ENCODE data around the gene HMSD. TPM values are rescaled to one million over a fixed set of nuclear protein-coding genes. Genes with fewer than 3 reads are reported as not detected.

The HMSD gene
- total and polyA plus RNA-seq, 9 donors: 0.12 to 0.51 (median 0.18) TPM; not detected in 6

DNA sequence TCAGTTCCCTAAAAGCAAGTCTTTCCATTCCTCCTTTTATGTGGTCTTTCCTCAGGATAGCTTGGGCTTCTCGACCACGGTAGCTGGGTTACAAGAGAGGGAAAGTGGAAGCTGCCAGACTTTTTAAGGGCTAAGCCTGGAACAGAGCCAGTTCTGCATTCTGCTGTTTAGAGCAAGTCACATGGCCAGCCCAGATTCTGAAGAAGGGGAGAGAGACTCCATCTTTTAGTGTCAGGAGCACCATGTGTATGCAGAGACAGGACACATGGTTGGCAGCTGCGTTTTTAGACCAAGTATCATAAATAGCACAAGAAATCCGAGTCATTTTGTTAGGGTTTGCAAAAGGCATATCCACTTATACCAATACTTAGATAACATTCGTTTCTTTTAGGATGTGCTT is 4.7 kb downstream of the HMSD start:
- H3K27me3 ChIP-seq (ENCODE audit: control insufficient read depth, insufficient read depth, low read length): peaks cover 6% of the 10 kb centered on the region
- no CpG with 5 or more reads among the region's 5 CpGs for WGBS (ENCODE audit: insufficient coverage)

DNA sequence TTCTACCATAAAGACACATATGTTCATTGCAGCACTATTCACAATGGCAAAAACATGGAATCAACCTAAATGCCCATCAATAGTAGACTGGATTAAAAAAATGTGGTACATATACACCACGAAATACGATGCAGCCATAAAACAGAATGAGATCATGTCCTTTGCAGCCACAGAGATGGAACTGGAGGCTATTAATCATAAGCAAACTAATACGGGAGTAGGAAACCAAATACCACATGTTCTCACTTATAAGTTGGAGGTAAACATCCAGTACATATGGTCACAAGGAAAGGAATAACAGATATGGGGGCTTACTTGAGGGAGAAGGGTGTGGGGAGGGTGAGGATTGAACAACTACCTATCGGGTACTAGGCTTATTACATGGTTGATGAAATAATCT is 7.7 kb downstream of the HMSD start:
- no CpG with 5 or more reads among the region's 4 CpGs for WGBS (ENCODE audit: insufficient coverage)
- Histone ChIP-seq H3K4me3 (ENCODE audit: low read length) (no peak overlapping the region), H3K4me1 (ENCODE audit: control insufficient read depth, insufficient read depth, low read length) (no peaks in the 10 kb centered on the region), H3K27me3 (ENCODE audit: control insufficient read depth, insufficient read depth, low read length) (peaks cover 3% of the 10 kb centered on the region), H3K27ac (ENCODE audit: low read length) (no peak overlapping the region), H3K9me3 (replicated peaks; ENCODE audit: control insufficient read depth, low read depth, low read length) (no peaks in the 10 kb centered on the region), H3K36me3 (ENCODE audit: control insufficient read depth, insufficient read depth, low read length) (no peaks in the 10 kb centered on the region)
- DNase-seq: no peak

More for the DNA sequence above, 4.7 kb downstream of the HMSD start:
- Histone ChIP-seq H3K4me3 (ENCODE audit: low read length) (no peak overlapping the region), H3K4me1 (ENCODE audit: control insufficient read depth, insufficient read depth, low read length) (peaks cover 5% of the 10 kb centered on the region), H3K9me3 (replicated peaks; ENCODE audit: control insufficient read depth, low read depth, low read length) (no peaks in the 10 kb centered on the region), H3K27ac (ENCODE audit: low read length) (no peak overlapping the region), H3K36me3 (ENCODE audit: control insufficient read depth, insufficient read depth, low read length) (no peaks in the 10 kb centered on the region)
- DNase-seq: peak; percentile 29

DNA sequence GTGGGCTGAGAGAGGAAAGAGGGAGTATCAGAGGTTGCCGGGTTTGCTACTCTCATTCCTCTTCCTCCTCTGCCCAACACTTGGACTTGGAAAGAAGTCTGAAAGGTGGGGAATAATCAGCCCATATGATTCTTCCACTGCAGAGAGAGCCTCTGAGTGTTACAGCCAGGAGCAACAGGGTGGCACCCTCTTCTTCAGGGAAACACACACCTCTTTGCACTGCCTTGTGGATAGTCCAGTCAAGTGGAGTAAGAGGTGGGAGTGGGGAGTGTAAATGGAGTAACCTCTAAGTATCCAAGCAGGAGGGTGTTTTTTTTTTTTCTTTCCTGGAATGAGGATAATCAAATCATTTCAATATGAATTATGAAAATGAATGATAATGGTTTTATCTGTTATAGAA is 11.8 kb downstream of the HMSD start:
- no peaks in the 10 kb centered on the region for H3K4me1 ChIP-seq (ENCODE audit: control insufficient read depth, insufficient read depth, low read length)
- peaks cover 9% of the 10 kb centered on the region for H3K27me3 ChIP-seq (ENCODE audit: control insufficient read depth, insufficient read depth, low read length)
- no peak overlapping the region for H3K27ac ChIP-seq (ENCODE audit: low read length)
- H3K4me3 ChIP-seq (ENCODE audit: low read length): no peak overlapping the region
- no peaks in the 10 kb centered on the region for H3K36me3 ChIP-seq (ENCODE audit: control insufficient read depth, insufficient read depth, low read length)
- H3K9me3 ChIP-seq (replicated peaks; ENCODE audit: control insufficient read depth, low read depth, low read length): no peaks in the 10 kb centered on the region
- no peak for DNase-seq
- no CpG with 5 or more reads among the region's 1 CpG for WGBS (ENCODE audit: insufficient coverage)

DNA sequence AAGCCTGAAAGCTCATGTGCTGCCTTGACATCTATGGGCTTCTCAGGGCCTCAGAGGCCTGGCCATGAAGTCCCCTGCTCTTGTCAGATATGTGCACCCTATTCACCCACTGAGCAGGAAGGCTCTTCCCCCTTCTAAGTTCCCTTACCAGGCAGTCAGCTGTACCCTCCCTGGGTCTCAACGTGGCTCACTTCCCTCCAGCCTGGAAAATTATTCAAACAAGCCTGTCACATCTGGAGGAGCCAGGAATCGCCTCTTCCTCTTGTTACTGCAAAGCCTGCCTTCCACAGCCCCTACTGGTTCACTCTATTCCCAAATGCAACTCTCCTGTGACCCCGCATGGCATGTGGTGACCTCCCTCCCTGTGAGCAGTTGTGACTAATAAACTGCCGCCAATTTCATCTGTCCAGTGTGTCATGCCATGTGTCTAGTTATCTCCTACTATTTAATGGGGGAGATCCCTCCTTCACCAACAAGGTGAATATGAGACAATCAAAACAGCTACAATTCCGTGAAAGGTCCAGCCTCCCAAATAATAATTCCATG is 12.4 kb downstream of the HMSD start:
- WGBS (ENCODE audit: insufficient coverage): 47% methylated on average over 2 of the region's 5 CpGs
- H3K4me3 ChIP-seq (ENCODE audit: low read length): no peak overlapping the region
- peak; percentile 34 for DNase-seq
- H3K4me1 ChIP-seq (ENCODE audit: control insufficient read depth, insufficient read depth, low read length): no peaks in the 10 kb centered on the region
- H3K36me3 ChIP-seq (ENCODE audit: control insufficient read depth, insufficient read depth, low read length): no peaks in the 10 kb centered on the region
- peaks cover 10% of the 10 kb centered on the region for H3K27me3 ChIP-seq (ENCODE audit: control insufficient read depth, insufficient read depth, low read length)
- no peaks in the 10 kb centered on the region for H3K9me3 ChIP-seq (replicated peaks; ENCODE audit: control insufficient read depth, low read depth, low read length)
- H3K27ac ChIP-seq (ENCODE audit: low read length): no peak overlapping the region

DNA sequence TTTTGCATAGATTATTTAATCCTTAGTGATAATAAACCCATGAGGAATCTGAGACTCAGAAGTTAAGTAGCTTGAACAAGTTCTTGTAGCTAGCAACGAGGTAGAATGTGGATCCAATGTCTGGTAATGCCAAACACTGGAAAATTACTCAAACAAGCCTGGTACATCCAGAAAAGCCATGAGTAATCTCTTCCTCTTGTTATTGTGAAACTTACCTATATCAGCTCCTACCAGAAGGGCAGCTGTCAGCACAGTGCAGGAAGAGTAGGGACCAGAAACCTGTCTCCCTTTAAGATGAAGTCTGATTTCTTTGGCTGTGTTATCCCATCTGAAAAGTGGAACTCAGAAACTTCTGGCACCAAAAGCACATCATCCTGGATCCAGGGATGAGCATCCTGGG is 13.0 kb downstream of the HMSD start:
- H3K4me3 ChIP-seq (ENCODE audit: low read length): no peak overlapping the region
- DNase-seq: no peak
- no peak overlapping the region for H3K27ac ChIP-seq (ENCODE audit: low read length)
- no CpG with 5 or more reads among the region's 1 CpG for WGBS (ENCODE audit: insufficient coverage)
- peaks cover 10% of the 10 kb centered on the region for H3K27me3 ChIP-seq (ENCODE audit: control insufficient read depth, insufficient read depth, low read length)
- H3K9me3 ChIP-seq (replicated peaks; ENCODE audit: control insufficient read depth, low read depth, low read length): no peaks in the 10 kb centered on the region
- H3K4me1 ChIP-seq (ENCODE audit: control insufficient read depth, insufficient read depth, low read length): no peaks in the 10 kb centered on the region
- H3K36me3 ChIP-seq (ENCODE audit: control insufficient read depth, insufficient read depth, low read length): no peaks in the 10 kb centered on the region

DNA sequence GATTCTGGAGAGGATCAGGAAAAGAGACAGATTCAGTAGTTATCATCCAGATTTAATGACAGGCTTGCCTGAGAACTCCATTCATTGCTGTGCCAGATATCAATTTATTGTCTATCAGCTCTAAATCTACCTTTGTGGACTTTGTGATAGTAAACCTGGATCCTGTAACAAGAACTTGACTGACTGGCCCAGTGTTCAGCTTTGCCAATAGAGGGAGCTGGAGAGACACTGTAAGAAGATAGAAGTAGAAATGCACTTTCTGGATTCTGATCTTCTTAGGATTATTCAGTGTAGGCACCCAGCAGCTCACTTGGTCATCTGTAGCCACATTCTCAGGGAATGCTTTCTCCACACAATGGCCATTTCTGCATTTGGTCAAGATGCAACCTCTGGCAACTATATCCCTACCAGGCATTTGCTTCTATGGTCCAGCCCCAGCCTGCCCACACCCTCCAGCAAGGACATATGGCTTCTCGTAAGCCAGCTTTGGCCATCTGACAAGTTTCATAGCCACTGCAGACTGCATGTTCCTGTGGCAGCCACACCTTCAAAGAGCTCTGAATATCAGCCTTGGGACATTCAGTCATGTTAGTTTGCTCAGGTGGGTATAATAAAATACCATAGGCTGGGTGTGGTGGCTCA is 14.6 kb downstream of the HMSD start:
- H3K9me3 ChIP-seq (replicated peaks; ENCODE audit: control insufficient read depth, low read depth, low read length): no peaks in the 10 kb centered on the region
- no peaks in the 10 kb centered on the region for H3K36me3 ChIP-seq (ENCODE audit: control insufficient read depth, insufficient read depth, low read length)
- no peaks in the 10 kb centered on the region for H3K4me1 ChIP-seq (ENCODE audit: control insufficient read depth, insufficient read depth, low read length)
- DNase-seq: peak; percentile 39
- H3K4me3 ChIP-seq (ENCODE audit: low read length): no peak overlapping the region
- peaks cover 10% of the 10 kb centered on the region for H3K27me3 ChIP-seq (ENCODE audit: control insufficient read depth, insufficient read depth, low read length)
- 80% methylated on average over 1 of the region's 1 CpG for WGBS (ENCODE audit: insufficient coverage)
- no peak overlapping the region for H3K27ac ChIP-seq (ENCODE audit: low read length)

DNA sequence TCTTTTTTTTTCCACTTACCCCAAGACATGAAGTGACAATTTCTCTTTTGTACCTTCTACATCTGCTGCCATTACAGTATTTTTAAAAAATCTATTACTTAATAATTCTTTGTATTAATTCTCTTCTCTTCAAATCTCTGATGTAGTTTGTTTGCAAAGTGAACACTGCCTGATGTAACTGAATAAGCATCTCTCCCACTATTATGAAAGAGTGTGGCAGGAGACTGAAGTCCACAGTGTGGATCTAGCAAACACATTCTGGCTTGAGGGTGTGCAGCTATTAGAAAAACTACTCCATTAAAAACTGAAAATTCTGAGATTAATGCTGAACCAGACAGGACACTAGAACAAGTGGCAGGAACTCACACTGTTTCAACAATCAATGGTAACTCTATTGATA is 15.8 kb downstream of the HMSD start:
- Histone ChIP-seq H3K4me1 (ENCODE audit: control insufficient read depth, insufficient read depth, low read length) (peaks cover 3% of the 10 kb centered on the region), H3K9me3 (replicated peaks; ENCODE audit: control insufficient read depth, low read depth, low read length) (no peaks in the 10 kb centered on the region), H3K36me3 (ENCODE audit: control insufficient read depth, insufficient read depth, low read length) (no peaks in the 10 kb centered on the region), H3K27ac (ENCODE audit: low read length) (no peak overlapping the region), H3K27me3 (ENCODE audit: control insufficient read depth, insufficient read depth, low read length) (peaks cover 10% of the 10 kb centered on the region), H3K4me3 (ENCODE audit: low read length) (no peak overlapping the region)
- DNase-seq: no peak

DNA sequence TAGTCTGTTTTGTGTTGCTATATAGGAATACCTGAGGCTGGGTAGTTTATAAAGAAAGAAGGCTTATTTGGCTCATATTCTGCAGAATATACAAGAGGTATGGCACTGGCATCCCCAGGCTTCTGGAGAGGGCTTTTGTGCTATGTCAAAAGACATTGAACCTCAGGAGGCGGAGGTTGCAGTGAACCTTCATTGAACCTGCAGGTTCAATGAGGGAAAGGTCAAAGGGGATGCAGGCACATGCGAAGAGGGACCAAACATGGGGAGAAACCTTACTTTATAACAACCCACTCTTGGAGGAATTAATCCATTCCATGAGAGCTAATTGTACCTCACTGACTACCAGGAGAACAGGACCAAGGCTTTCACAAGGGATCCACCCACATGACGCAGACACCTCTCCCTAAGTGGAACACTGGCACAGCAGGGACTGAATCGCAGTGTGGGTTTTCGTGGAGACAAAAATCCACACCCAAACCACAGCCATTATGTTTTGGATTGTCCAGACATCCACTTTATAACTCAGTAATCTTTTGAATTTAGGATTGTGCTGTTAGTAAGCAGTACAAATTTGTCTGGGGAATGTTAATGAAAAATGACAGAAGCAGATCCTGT is 16.7 kb downstream of the HMSD start:
- Histone ChIP-seq H3K27ac (ENCODE audit: low read length) (no peak overlapping the region), H3K27me3 (ENCODE audit: control insufficient read depth, insufficient read depth, low read length) (peaks cover 7% of the 10 kb centered on the region), H3K9me3 (replicated peaks; ENCODE audit: control insufficient read depth, low read depth, low read length) (no peaks in the 10 kb centered on the region), H3K4me1 (ENCODE audit: control insufficient read depth, insufficient read depth, low read length) (peaks cover 7% of the 10 kb centered on the region), H3K36me3 (ENCODE audit: control insufficient read depth, insufficient read depth, low read length) (no peaks in the 10 kb centered on the region), H3K4me3 (ENCODE audit: low read length) (no peak overlapping the region)
- DNase-seq: no peak
- WGBS (ENCODE audit: insufficient coverage): no CpG with 5 or more reads among the region's 5 CpGs

DNA sequence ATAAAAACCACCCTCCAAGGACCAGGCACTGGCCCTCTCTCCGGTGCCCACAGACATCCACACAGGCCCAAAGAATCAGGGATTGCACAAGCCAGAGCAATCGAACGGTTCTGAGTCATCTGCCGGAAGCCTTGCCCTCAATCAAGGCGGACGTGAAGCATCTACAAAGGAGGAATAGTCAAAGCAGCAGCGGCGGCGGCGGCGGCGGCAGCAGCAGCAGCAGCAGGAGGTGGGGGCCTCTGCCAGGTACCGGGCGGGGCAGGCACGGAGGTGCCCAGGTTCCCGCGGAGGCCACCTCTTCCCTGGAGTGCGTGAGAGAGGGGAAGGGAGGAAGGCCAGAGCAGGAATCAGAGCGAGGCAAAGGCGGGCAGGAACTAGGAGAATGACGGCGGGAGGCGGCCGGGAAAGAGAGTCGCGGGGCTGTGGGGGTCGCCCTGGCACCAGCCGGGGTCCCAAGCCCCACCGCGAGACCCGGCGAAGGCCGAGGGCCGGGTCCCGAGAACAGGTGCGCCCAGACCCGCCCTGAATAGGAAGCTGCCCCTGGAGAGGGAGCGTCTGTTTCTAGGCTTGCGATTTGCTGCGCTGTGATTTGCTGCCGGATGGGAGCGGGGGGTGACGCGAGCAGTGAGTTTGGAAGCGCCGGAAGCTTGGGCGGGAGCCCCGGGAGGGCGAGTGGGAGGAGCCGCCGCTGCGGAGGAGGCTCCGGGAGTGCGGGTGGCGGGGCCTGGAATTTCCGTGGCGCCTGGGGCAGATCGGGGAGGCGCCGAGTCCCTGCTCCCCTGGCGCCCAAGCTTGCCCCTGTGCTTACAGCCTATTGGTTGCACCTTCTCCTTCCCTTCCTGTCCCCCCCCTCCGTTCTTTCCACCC is 21.1 kb downstream of the HMSD start, which contains the start of gene SERPINB8:
Gene SERPINB8 (plus strand): TSS at position 140 of the 867 bp plus-strand sequence. CDS start 8,228 bp downstream, outside the sequence.
- DNase-seq: peak; percentile 96
- under 1% methylated on average over 55 of the region's 62 CpGs for WGBS (ENCODE audit: insufficient coverage)
- H3K27ac ChIP-seq (ENCODE audit: low read length): peak within 1 kb of the TSS; percentile 87
- H3K4me1 ChIP-seq (ENCODE audit: control insufficient read depth, insufficient read depth, low read length): peaks cover 11% of the 10 kb centered on the region
- H3K36me3 ChIP-seq (ENCODE audit: control insufficient read depth, insufficient read depth, low read length): no peaks in the 10 kb centered on the region
- H3K4me3 ChIP-seq (ENCODE audit: low read length): peak within 1 kb of the TSS; percentile 84
- H3K9me3 ChIP-seq (replicated peaks; ENCODE audit: control insufficient read depth, low read depth, low read length): no peaks in the 10 kb centered on the region
- H3K27me3 ChIP-seq (ENCODE audit: control insufficient read depth, insufficient read depth, low read length): peaks cover 4% of the 10 kb centered on the region

DNA sequence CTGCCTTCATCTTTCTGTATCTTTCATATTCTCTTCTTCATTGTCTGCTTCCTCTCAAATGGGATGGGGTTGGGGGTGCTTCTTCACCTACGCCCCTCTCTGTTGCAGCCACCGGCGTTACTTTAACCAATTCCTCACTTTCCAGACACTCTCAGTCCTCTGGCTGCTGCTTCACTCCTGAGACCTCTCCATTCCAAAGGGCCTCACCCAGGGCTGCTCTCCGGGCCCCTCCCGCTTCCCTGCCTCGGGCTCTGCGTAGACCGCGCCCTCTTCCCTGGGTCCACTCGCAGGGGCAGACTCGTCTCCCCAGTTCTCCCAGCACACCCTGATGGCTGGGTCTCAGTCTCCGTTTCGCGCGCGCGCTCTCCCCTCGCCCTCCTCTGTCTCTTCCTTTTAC is 21.7 kb downstream of the HMSD start:
- peak overlapping the region; percentile 87 for H3K27ac ChIP-seq (ENCODE audit: low read length)
- 2% methylated on average over 12 of the region's 18 CpGs for WGBS (ENCODE audit: insufficient coverage)
- DNase-seq: peak; percentile 39

More for the DNA sequence above, 21.7 kb downstream of the HMSD start:
- peak overlapping the region; percentile 84 for H3K4me3 ChIP-seq (ENCODE audit: low read length)
- H3K9me3 ChIP-seq (replicated peaks; ENCODE audit: control insufficient read depth, low read depth, low read length): no peaks in the 10 kb centered on the region
- H3K27me3 ChIP-seq (ENCODE audit: control insufficient read depth, insufficient read depth, low read length): peaks cover 2% of the 10 kb centered on the region
- no peaks in the 10 kb centered on the region for H3K36me3 ChIP-seq (ENCODE audit: control insufficient read depth, insufficient read depth, low read length)
- H3K4me1 ChIP-seq (ENCODE audit: control insufficient read depth, insufficient read depth, low read length): peaks cover 11% of the 10 kb centered on the region

Data from muscle of leg (tissue), 11 donors.